PC-9 (cell line): ENCODE results near the gene CDS2. TPM values are rescaled to one million over a fixed set of nuclear protein-coding genes. Genes with fewer than 3 reads are reported as not detected.

Experiments
- BruUV-seq: library from RNA; stranded (reverse); fragments of 400-500 nt; replicated peaks from 2 replicates; lab custom pipeline; 2021; lab: Mats Ljungman, UMichigan
- CTCF ChIA-PET: fragments of 300-600 bp; sonication (Branson Sonifier 250); formaldehyde crosslinking; loops from one replicate; lab custom pipeline; 2022; ENCODE audit warnings: antibody characterized with exemption; lab: Charles Lee
- POLR2A ChIA-PET: fragments of 300-600 bp; sonication (Branson Sonifier 250); formaldehyde crosslinking; loops from one replicate; lab custom pipeline; 2022; ENCODE audit warnings: antibody characterized with exemption; ENCODE audit not compliant: unreplicated experiment; lab: Charles Lee
- DNase-seq, 2 experiments: peaks; one replicate each; pipeline versions ENCODE4 v3.0.0 to v3.0.0-alpha.2; 2015 to 2022; ENCODE audit warnings: mixed read lengths in 1 of 2
- H2AFZ ChIP-seq: fragments of 200-600 bp; sonication (generic); 2 replicates; pipeline ENCODE4 v1.8.1; 2017; ENCODE audit warnings: antibody characterized with exemption
- H3F3A ChIP-seq: fragments of 200-600 bp; sonication (generic); 2 replicates; pipeline ENCODE4 v1.8.1; 2017; ENCODE audit warnings: antibody characterized with exemption, mild to moderate bottlenecking, low read depth; ENCODE audit not compliant: insufficient read depth
- H3K27ac ChIP-seq: fragments of 200-600 bp; sonication (generic); 2 replicates; pipeline ENCODE4 v1.6.1; 2016; ENCODE audit warnings: mixed run types
- H3K27me3 ChIP-seq: fragments of 200-600 bp; sonication (generic); 2 replicates; pipeline ENCODE4 v1.6.1; 2016; ENCODE audit warnings: low read depth, mixed run types; ENCODE audit not compliant: insufficient read depth
- H3K36me3 ChIP-seq: fragments of 200-600 bp; sonication (generic); 2 replicates; pipeline ENCODE4 v1.6.1; 2016; ENCODE audit warnings: low read depth, mixed run types
- H3K4me1 ChIP-seq: fragments of 200-600 bp; sonication (generic); replicated peaks from 2 replicates; pipeline ENCODE4 v1.6.1; 2016; ENCODE audit warnings: mixed run types; ENCODE audit not compliant: insufficient read depth
- H3K4me2 ChIP-seq: fragments of 200-600 bp; sonication (generic); 2 replicates; pipeline ENCODE4 v1.6.1; 2017; ENCODE audit warnings: mixed run types
- H3K4me3 ChIP-seq: fragments of 200-600 bp; sonication (generic); 2 replicates; pipeline ENCODE4 v1.6.1; 2016; ENCODE audit warnings: mixed run types
- H3K79me2 ChIP-seq: fragments of 200-600 bp; sonication (generic); 2 replicates; pipeline ENCODE4 v1.6.1; 2017; ENCODE audit warnings: low read depth, mixed run types
- H3K9me2 ChIP-seq: fragments of 200-600 bp; sonication (generic); 2 replicates; pipeline ENCODE4 v1.8.1; 2017; ENCODE audit warnings: mild to moderate bottlenecking; ENCODE audit not compliant: insufficient read depth
- H3K9me3 ChIP-seq: fragments of 200-600 bp; sonication (generic); 2 replicates; pipeline ENCODE4 v1.8.1; 2016; ENCODE audit warnings: low read depth; ENCODE audit not compliant: insufficient read depth
- H4K20me1 ChIP-seq: fragments of 200-600 bp; sonication (generic); 2 replicates; pipeline ENCODE4 v1.8.1; 2017; ENCODE audit not compliant: insufficient read depth
- EZH2 ChIP-seq: fragments of 200-600 bp; sonication (generic); IDR thresholded peaks from 2 replicates; pipeline ENCODE4 v1.8.0; 2017; ENCODE audit warnings: antibody characterized with exemption, low read depth
- intact Hi-C: fragments of 100-400 bp; cut with micrococcal nuclease; formaldehyde crosslinking; loops from one replicate; pipeline ENCODE4 v1.10.0; 2022; ENCODE audit not compliant: unreplicated experiment
- total RNA-seq: library from RNA; stranded (reverse); gene quantifications from 2 replicates; pipeline ENCODE4 v1.2.3, GENCODE V29; 2021
- TF ChIP-seq, protein P1 (sequence below): fragments of 200-600 bp; sonication (generic); conservative IDR thresholded peaks from 2 replicates; pipeline ENCODE4 v1.6.1; 2017; ENCODE audit warnings: mixed run types, antibody characterized with exemption, mild to moderate bottlenecking, moderate library complexity

The CDS2 gene
- total RNA-seq, 1 experiment from 2014 or later, result 42.8 TPM

DNA sequence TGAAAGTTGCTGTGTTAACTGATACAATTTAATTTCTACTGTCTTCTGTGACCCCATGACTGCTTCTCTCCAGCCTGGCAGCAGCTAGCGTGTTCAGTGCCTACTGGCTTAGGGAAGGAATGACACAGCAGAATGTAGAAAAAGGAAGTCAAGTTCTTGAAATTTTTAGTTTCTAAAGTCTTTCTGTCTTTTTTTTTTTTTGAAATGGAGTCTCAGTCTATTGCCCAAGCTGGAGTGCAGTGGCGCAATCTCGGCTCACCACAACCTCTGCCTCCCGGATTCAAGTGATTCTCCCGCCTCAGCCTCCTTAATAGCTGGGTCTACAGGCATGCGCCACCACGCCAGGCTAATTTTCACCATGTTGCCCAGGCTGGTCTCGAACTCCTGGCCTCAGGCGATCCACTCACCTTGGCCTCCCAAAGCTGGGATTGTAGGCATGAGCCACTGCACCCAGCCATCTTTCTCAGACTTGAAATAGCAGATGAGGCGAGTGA lies 46.4 kb upstream of the CDS2 start:
- Histone ChIP-seq H3K9me2 (no peaks in the 10 kb centered on the region), H3K9me3 (no peaks in the 10 kb centered on the region), H3F3A (no peaks in the 10 kb centered on the region), H3K4me1 (peaks cover 5% of the 10 kb centered on the region; the same call in 1 of the 2 replicates), H3K4me2 (no peak overlapping the region), H3K4me3 (no peak overlapping the region), H4K20me1 (no peaks in the 10 kb centered on the region), H2AFZ (no peak overlapping the region), H3K79me2 (no peaks in the 10 kb centered on the region), H3K36me3 (no peaks in the 10 kb centered on the region), H3K27me3 (no peaks in the 10 kb centered on the region), H3K27ac (peak overlapping the region; percentile 66)
- DNase-seq, result peak in 1 of 2 experiments; percentile 22
- ChIA-PET CTCF (no interaction called here), POLR2A (interaction anchor here (0.5 kb wide), 1 partner anchor 324 kb away, joined by 7 read pairs; no protein-coding TSS in a partner anchor)
- intact Hi-C loops, result no loop called here
- BruUV-seq, result no TSS peak
- TF ChIP-seq EZH2, result no peak
- TF ChIP-seq, protein P1, sequence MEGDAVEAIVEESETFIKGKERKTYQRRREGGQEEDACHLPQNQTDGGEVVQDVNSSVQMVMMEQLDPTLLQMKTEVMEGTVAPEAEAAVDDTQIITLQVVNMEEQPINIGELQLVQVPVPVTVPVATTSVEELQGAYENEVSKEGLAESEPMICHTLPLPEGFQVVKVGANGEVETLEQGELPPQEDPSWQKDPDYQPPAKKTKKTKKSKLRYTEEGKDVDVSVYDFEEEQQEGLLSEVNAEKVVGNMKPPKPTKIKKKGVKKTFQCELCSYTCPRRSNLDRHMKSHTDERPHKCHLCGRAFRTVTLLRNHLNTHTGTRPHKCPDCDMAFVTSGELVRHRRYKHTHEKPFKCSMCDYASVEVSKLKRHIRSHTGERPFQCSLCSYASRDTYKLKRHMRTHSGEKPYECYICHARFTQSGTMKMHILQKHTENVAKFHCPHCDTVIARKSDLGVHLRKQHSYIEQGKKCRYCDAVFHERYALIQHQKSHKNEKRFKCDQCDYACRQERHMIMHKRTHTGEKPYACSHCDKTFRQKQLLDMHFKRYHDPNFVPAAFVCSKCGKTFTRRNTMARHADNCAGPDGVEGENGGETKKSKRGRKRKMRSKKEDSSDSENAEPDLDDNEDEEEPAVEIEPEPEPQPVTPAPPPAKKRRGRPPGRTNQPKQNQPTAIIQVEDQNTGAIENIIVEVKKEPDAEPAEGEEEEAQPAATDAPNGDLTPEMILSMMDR, result no peak

DNA sequence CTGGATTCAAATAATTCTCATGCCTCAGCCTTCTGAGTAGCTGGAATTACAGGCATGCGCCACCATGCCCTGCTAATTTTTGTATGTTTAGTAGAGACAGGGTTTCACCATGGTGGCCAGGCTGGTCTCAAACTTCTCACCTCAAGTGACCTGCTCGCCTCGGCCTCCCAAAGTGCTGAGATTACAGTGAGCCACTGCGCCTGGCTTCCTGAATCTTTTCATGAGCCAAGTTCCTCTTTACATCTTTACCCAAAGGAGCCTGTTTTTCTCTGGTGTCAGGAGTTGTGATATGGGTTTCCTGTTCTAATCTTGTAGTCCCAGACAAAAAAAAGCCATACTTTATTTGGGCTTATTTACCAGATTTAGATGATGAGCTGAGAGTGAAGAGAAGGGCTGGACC lies 41.4 kb upstream of the CDS2 start:
- Histone ChIP-seq H3K9me2 (no peaks in the 10 kb centered on the region), H3K27ac (no peak overlapping the region), H3K4me3 (no peak overlapping the region), H3F3A (no peaks in the 10 kb centered on the region), H2AFZ (no peak overlapping the region), H3K9me3 (no peaks in the 10 kb centered on the region), H3K4me2 (no peak overlapping the region), H3K4me1 (peaks cover under 1% of the 10 kb centered on the region; the same call in 1 of the 2 replicates), H4K20me1 (no peaks in the 10 kb centered on the region), H3K79me2 (no peaks in the 10 kb centered on the region), H3K27me3 (no peaks in the 10 kb centered on the region), H3K36me3 (no peaks in the 10 kb centered on the region)
- ChIA-PET POLR2A (no interaction called here), CTCF (no interaction called here)
- no peak for TF ChIP-seq EZH2
- TF ChIP-seq, protein P1, result no peak
- intact Hi-C loops, result no loop called here
- no TSS peak for BruUV-seq
- DNase-seq, result no peak

DNA sequence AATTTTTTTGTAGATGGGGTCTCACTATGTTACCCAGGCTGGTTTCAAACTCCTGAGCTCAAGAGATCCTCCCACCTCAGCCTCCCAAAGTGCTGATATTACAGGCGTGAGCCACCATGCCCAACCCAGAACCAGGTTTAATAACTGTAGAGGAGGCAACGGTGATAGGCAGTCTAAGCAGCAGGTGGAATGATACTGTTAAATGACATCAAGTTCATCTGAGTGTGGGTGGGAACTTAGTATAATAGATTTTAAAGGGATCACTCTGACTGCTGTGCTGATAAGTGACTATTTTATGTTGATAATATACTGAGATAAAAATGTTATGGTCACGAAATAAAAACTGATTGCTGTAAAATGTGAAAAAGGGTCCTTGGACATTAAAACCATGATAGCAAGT lies 38.1 kb upstream of the CDS2 start:
- H3K36me3 ChIP-seq, result no peaks in the 10 kb centered on the region
- H3K9me2 ChIP-seq, result no peaks in the 10 kb centered on the region
- H2AFZ ChIP-seq, result no peak overlapping the region
- no peaks in the 10 kb centered on the region for H4K20me1 ChIP-seq
- TF ChIP-seq, protein P1, result no peak
- TF ChIP-seq EZH2, result no peak
- 0 out of 2 replicates have a peak, but pooled peaks cover 4% of the 10 kb centered on the region for H3F3A ChIP-seq
- H3K27me3 ChIP-seq, result no peaks in the 10 kb centered on the region
- intact Hi-C loops, result no loop called here
- H3K79me2 ChIP-seq, result no peaks in the 10 kb centered on the region
- DNase-seq, result no peak
- H3K27ac ChIP-seq, result no peak overlapping the region
- BruUV-seq, result no TSS peak
- POLR2A ChIA-PET, result interaction anchor here (0.5 kb wide), 1 partner anchor 256 kb away, joined by 25 read pairs; no protein-coding TSS in a partner anchor
- H3K4me1 ChIP-seq, result no peaks in the 10 kb centered on the region
- H3K4me3 ChIP-seq, result no peak overlapping the region
- CTCF ChIA-PET, result no interaction called here
- no peak overlapping the region for H3K4me2 ChIP-seq
- no peaks in the 10 kb centered on the region for H3K9me3 ChIP-seq
